ENCODE measurements around the gene CSDE1. TPM values are rescaled to one million over a fixed set of nuclear protein-coding genes. Genes with fewer than 3 reads are reported as not detected.

CSDE1 gene
- total and polyA plus RNA-seq, 2 donors (not counting 3 experiments of a cell fraction or from before 2014, with no cell fraction given) = 129 to 492 TPM

DNA sequence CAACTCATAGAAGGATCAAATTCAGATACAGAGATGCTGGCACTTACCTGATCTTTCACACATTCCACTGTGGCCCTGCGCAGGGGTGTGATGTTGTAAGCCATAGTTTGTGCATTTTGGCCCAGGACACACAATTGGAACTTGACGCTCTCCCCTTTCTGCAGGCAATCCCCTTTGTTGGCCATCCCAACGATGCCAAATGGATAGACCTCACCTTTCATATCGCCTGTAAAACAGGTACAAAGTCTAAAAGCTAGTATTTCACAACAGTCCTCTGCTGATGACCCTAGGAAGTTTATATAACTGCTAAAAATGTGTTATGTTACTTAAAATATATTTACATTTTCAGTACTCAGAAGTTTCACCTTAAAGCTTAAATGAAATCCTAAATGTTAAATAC lies 37.3 kb downstream of the CSDE1 start:
- Histone ChIP-seq H3K4me3 (replicated peaks in 1 of 3; ENCODE audit: insufficient read depth in 1 of 3, low read depth in 1 of 3, low read length in 3 of 3) (no peak overlapping the region), H3K9me1 (replicated peaks; ENCODE audit: control insufficient read depth, extremely low read depth, insufficient read depth, low read length) (no peaks in the 10 kb centered on the region), H2AFZ (ENCODE audit: low read depth, low read length) (no peak overlapping the region), H3K27me3 (ENCODE audit: control insufficient read depth in 2 of 2, insufficient read depth in 2 of 2, low read length in 2 of 2) (no peaks in the 10 kb centered on the region), H3K4me1 (ENCODE audit: control insufficient read depth, extremely low read depth, insufficient read depth, low read length) (peaks cover 11% of the 10 kb centered on the region), H3K79me2 (ENCODE audit: control insufficient read depth, insufficient read depth, low read length) (peaks cover 12% of the 10 kb centered on the region), H3K4me2 (ENCODE audit: insufficient read depth, low read length) (no peak overlapping the region), H3K36me3 (ENCODE audit: control insufficient read depth in 2 of 2, extremely low read depth in 1 of 2, insufficient read depth in 2 of 2, low read length in 2 of 2) (peaks cover 29 to 38% of the 10 kb centered on the region in 2 experiments), H3K9me3 (replicated peaks; ENCODE audit: control insufficient read depth, insufficient read depth, low read length) (no peaks in the 10 kb centered on the region), H3K27ac (ENCODE audit: insufficient read depth, low read depth, low read length) (no peak overlapping the region), H4K20me1 (replicated peaks; ENCODE audit: control insufficient read depth, extremely low read depth, insufficient read depth, low read length) (no peaks in the 10 kb centered on the region), H3K9ac (replicated peaks; ENCODE audit: extremely low read depth, insufficient read depth, low read length) (no peak overlapping the region)
- intact Hi-C loops (cut with micrococcal nuclease) (no loop called here), dilution Hi-C loops (cut with MboI; ENCODE audit: extremely low pct_ligation_motif_present, low sequenced_read_pairs) (no loop called here)
- TF ChIP-seq POLR2AphosphoS5 (IDR thresholded peaks at IDR 0.05; ENCODE audit: insufficient read depth, low read depth, low read length) = no peak
- no peak for TF ChIP-seq POLR2A (IDR thresholded peaks at IDR 0.05; ENCODE audit: low read depth, low read length)
- TF ChIP-seq FOS (IDR thresholded peaks at IDR 0.05; ENCODE audit: borderline replicate concordance, insufficient read depth, low read length) = no peak
- TF ChIP-seq, protein P1, sequence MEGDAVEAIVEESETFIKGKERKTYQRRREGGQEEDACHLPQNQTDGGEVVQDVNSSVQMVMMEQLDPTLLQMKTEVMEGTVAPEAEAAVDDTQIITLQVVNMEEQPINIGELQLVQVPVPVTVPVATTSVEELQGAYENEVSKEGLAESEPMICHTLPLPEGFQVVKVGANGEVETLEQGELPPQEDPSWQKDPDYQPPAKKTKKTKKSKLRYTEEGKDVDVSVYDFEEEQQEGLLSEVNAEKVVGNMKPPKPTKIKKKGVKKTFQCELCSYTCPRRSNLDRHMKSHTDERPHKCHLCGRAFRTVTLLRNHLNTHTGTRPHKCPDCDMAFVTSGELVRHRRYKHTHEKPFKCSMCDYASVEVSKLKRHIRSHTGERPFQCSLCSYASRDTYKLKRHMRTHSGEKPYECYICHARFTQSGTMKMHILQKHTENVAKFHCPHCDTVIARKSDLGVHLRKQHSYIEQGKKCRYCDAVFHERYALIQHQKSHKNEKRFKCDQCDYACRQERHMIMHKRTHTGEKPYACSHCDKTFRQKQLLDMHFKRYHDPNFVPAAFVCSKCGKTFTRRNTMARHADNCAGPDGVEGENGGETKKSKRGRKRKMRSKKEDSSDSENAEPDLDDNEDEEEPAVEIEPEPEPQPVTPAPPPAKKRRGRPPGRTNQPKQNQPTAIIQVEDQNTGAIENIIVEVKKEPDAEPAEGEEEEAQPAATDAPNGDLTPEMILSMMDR (IDR thresholded peaks at IDR 0.05; ENCODE audit: extremely low read depth in 1 of 2, insufficient read depth in 1 of 2, low read depth in 1 of 2, low read length in 2 of 2) = no peak
- no peak for TF ChIP-seq JUN (IDR thresholded peaks at IDR 0.05; ENCODE audit: borderline replicate concordance, insufficient read depth, insufficient read length, low read depth)
- TF ChIP-seq EZH2 (IDR thresholded peaks at IDR 0.05; ENCODE audit: borderline replicate concordance, low read depth, low read length, severe bottlenecking) = no peak
- TF ChIP-seq, protein P2, sequence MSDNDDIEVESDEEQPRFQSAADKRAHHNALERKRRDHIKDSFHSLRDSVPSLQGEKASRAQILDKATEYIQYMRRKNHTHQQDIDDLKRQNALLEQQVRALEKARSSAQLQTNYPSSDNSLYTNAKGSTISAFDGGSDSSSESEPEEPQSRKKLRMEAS (IDR thresholded peaks at IDR 0.05; ENCODE audit: insufficient read depth, insufficient read length) = no peak
- TF ChIP-seq GATA2 (IDR thresholded peaks at IDR 0.05; ENCODE audit: insufficient read depth, insufficient read length, low read depth, low read length) = no peak
- TF ChIP-seq MYC (IDR thresholded peaks at IDR 0.05; ENCODE audit: low read depth, low read length) = no peak
- DNase-seq (ENCODE audit: low read depth, low spot score) (no peak), FAIRE-seq (no peak)
- BruUV-seq (replicated peaks) = no TSS peak
- ChIA-PET POLR2A (no interaction called here), CTCF (interaction anchor here (1.2 to 1.6 kb wide), 2 partner anchors 12 to 24 kb away, joined by 3 to 7 read pairs; no protein-coding TSS in a partner anchor)

Measured in endothelial cell of umbilical vein (primary cell).